Adipose tissue (tissue), 3 donors: Measurements from ENCODE around the gene PRKD1. TPM values are rescaled to one million over a fixed set of nuclear protein-coding genes. Genes with fewer than 3 reads are reported as not detected.
"Not testable (repeated sequence)": the region's sequence is repeated elsewhere in the genome, so short reads cannot be mapped to it uniquely, and the experiment has no call there.

Experiments used
- H3K27ac ChIP-seq: one replicate; pipeline ENCODE4 v1.5.1; 2013; ENCODE audit warnings: low read depth, low read length
- WGBS, 3 donors: extraction: QIAGEN DNeasy Blood & Tissue Kit; methylation state at CpG; one replicate each; pipeline ENCODE4 v1.1.7; 2013; 5-methylcytosine and 5-hydroxymethylcytosine counted together
- polyA plus RNA-seq, 3 donors: library from polyadenylated mRNA; stranded (reverse); fragments of 200-250 nt; gene quantifications; one replicate each; pipeline ENCODE4 v1.2.3, GENCODE V29; 2013
- donor health status: healthy with polysubstance abuse.
- donor health status: Bipolar disorder and iron deficiency.
- donor health status: healthy.

PRKD1 gene
- polyA plus RNA-seq, 3 donors, result 3.7 to 9.9 (median 5.4) TPM

- WGBS, 3 donors, result 63 to 83% (median 78%) methylated on average over 3 of the region's 3 CpGs
- no peak overlapping the region for H3K27ac ChIP-seq
Observed at GRCh38 chr14:29851397-29851796, 76.2 kb downstream of the PRKD1 start.

DNA sequence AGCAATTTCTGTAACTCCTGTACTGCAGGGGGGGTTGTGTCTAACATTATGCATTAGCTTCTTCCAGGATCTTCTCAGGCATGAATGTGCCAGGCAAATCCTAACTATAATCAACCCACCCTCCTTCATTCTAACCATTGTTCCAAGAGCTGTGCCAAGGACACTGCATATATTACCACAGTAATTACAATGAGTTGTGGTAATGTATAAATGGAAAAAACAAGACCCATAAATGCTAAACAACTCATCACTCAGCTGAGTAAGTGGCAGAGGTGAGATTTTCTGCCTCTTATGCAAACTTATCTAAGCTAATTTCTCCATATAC lies 80.6 kb downstream of the PRKD1 start:
- H3K27ac ChIP-seq, result no peak overlapping the region

GRCh38 chr14:29846339-29847055 lies 81.2 kb downstream of the PRKD1 start:
- H3K27ac ChIP-seq, result no peak overlapping the region
- WGBS, 3 donors, result 58 to 75% (median 66%) methylated on average over 2 of the region's 2 CpGs

DNA sequence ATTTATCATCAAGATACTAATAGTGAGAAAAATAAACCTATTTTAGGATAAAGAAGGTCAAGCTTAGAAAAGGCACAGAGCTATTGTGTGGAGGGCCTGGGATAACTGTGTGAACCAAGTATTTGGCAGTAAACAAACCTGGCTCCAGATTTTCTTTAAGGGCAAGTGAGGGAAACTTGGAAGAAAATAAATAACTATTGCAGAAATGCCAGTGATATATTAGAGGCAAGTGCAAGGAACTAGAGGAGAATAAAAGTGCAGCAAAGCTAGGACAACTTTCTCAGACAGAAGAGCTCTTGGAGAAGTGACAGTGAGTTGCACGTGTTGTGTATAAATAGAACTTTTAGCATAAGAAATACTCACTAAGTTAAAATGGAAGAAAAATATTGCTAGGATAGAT lies 83.7 kb downstream of the PRKD1 start:
- 77 to 89% (median 84%) methylated on average over 1 of the region's 1 CpG for WGBS, 3 donors
- H3K27ac ChIP-seq, result no peak overlapping the region

DNA sequence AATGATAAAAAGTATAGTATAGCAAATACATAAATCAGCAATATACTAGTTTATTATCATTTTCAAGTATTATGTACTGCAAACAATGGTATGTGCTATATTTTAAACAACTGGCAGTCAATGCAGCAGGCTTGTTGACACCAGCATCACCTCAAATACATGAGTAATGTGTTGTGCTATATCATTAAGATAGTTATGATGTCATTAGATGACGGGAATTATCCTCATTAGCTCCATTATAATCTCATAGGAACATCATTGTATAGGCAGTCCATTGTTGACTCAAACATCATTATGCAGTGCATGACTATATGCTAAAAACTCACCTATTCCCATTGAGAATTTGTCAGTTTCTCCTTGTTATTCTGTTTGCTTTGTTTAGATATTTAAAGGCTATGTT lies 85.4 kb downstream of the PRKD1 start:
- WGBS, 3 donors, result 44 to 81% (median 58%) methylated on average over 1 of the region's 1 CpG
- no peak overlapping the region for H3K27ac ChIP-seq

- WGBS, 3 donors, result 94 to 96% (median 96%) methylated on average over 6 of the region's 6 CpGs
- not testable (repeated sequence) for H3K27ac ChIP-seq
Observed at GRCh38 chr14:29840369-29840892, 87.2 kb downstream of the PRKD1 start.

DNA sequence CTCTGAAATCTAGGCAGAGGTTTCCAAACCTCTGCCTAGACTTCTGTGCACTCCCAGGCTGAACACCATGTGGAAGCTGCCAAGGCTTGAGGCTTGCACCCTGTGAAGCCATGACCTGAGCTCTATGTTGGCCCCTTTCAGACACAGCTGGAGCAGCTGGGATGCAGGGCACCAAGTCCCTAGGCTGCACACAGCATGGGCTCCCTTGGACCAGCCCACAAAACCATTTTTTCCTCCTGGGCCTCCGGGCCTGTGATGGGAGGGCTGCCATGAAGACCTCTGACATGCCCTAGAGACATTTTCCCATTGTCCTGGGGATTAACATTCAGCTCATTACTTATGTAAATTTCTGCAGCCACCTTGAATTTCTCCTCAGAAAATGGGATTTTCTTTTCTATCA lies 88.0 kb downstream of the PRKD1 start:
- WGBS, 3 donors, result 88 to 100% (median 100%) methylated on average over 1 of the region's 1 CpG

GRCh38 chr14:29838752-29839151 lies 88.9 kb downstream of the PRKD1 start:
- WGBS, 3 donors, result 75 to 96% (median 93%) methylated on average over 2 of the region's 2 CpGs
- no peak overlapping the region for H3K27ac ChIP-seq

More for the DNA sequence above, 88.0 kb downstream of the PRKD1 start:
- H3K27ac ChIP-seq, result not testable (repeated sequence)

- WGBS, 3 donors, result 75 to 94% (median 85%) methylated on average over 2 of the region's 2 CpGs
- H3K27ac ChIP-seq, result no peak overlapping the region
Observed at GRCh38 chr14:29836395-29836794, 91.3 kb downstream of the PRKD1 start.

DNA sequence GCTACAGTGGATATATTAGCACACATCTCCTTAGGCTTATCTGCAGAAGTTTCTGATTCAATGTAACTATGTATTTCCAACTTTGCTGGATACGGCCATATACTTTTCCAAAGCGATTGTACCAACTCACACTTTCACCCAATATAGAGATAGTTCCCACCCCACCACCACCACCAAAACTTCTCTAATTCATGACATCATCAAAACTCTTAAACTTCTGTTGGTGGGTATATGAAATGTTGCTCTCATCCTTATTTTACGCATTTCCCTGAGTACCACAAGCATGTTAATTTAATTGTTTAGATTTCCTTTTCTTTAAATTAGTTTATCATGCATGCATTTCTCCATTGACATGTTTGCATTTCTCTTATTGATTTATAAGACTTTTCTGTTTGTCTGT lies 95.6 kb downstream of the PRKD1 start:
- H3K27ac ChIP-seq, result no peak overlapping the region
- 97 to 98% (median 98%) methylated on average over 3 of the region's 3 CpGs for WGBS, 3 donors

- H3K27ac ChIP-seq, result no peak overlapping the region
- WGBS, 3 donors, result 89 to 96% (median 89%) methylated on average over 2 of the region's 2 CpGs
Observed at GRCh38 chr14:29829851-29830250, 97.8 kb downstream of the PRKD1 start.

DNA sequence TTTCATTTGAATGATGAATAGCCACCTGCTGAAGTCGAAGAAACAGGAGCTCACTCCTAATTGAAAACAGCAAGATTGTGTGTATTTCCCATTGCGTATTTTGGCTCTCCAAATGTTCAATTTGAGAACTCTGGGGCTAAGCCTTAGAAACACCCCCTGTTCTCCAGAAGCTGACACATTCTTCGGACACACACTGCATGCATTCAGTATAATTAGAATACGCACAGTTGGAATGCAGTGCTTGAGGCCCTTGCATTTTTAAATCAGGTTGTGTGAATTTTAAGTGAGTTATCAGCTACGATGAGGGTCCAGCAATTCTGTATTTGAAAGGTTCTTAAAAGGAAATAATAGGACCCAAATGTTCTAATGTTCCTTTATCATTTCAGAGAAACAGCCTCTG lies 103.8 kb downstream of the PRKD1 start:
- no peak overlapping the region for H3K27ac ChIP-seq
- WGBS, 3 donors, result 78 to 92% (median 82%) methylated on average over 5 of the region's 5 CpGs

DNA sequence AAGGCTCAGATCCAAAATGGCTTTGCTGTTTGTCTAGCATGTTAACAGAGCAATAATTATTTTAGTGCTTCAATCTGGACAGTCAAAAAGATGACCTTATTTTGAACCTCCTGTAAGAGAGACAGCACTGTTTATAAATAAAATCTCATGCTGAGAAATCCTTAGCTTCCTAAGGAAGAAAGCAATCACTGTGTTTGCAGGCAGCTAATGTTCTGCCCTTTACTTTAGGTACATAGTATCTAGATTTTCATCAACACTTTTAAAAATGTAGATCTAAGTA lies 105.3 kb downstream of the PRKD1 start:
- H3K27ac ChIP-seq, result no peak overlapping the region

DNA sequence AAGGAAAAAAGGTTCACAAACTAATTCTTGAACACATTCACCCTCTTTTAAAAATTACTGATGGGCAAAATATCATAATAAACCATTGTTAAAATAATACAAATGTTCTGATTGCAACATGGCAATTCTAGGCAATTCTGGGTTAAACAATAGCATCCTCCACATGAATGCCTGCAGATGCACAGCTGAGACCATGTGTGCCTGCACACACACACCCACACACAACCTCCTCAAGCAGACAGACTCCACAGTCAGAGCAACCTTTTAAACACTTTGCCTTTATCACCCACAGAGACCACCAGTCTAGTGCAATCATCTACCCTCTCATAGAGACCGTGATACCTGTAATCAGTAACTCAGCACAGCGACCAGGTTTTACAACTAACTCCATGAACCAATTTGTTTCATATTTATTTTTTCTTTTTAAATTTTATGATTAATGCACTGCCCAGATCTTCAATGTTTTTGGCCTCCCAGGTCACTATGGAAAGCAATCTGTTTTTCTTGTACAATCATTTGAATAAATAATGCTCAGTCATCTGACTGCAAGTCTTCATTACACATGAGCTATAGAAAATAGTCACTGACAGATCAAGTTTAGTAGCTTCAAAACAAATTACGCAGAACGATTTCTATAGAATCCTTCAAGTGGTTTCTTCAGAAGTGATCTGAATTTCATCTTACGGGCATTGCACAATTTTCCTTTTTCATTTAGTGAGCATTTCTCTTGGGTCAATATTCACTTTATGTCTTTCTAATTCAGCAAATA lies 105.8 kb downstream of the PRKD1 start:
- WGBS, 3 donors, result 65 to 71% (median 68%) methylated on average over 5 of the region's 5 CpGs
- H3K27ac ChIP-seq, result no peak overlapping the region

- WGBS, 3 donors, result 65 to 83% (median 70%) methylated on average over 2 of the region's 2 CpGs
- no peak overlapping the region for H3K27ac ChIP-seq
Observed at GRCh38 chr14:29821242-29821641, 106.4 kb downstream of the PRKD1 start.

GRCh38 chr14:29820785-29821184 lies 106.9 kb downstream of the PRKD1 start:
- H3K27ac ChIP-seq, result no peak overlapping the region
- WGBS, 3 donors, result 68 to 83% (median 80%) methylated on average over 1 of the region's 1 CpG

GRCh38 chr14:29817767-29818405 lies 109.8 kb downstream of the PRKD1 start:
- no peak overlapping the region for H3K27ac ChIP-seq

DNA sequence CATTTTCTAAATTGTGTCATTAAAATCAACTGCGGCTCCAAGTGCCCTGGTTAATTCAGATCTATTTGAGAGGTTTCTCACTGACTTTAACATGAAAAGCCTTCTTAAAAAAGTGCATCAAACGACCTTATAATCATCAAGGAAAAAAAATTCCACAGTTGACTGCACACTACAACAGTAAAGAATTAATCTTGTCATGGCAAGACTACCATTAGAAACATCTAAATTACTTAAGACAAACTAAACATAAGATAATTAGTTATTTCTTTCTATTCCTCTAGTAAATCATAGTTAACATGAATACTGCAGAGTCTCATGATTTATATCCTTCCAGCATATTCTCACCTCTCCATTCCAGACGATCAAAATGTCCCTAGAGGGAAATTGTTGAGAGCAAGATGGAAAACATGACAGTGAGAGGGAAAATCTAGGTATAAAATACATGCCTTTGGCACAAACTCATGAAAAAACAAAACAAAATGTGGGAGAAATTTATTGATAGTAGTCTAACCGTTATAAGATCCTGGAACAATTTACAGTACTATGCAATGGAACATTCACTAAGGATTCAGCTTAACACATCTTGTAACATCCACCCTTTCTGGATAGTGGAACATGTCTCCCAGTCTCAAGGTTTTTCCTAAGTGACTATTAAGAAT lies 112.5 kb downstream of the PRKD1 start:
- no peak overlapping the region for H3K27ac ChIP-seq
- WGBS, 3 donors, result 69 to 82% (median 73%) methylated on average over 4 of the region's 4 CpGs
